Loucy (cell line): Measurements from ENCODE around the gene TRABD2B.

Source experiments
- CTCF ChIP-seq: fragments of 200-600 bp; sonication (generic); conservative IDR thresholded peaks from 2 replicates; pipeline ENCODE4 v1.5.1; 2014; ENCODE audit warnings: mild to moderate bottlenecking, antibody characterized with exemption, low read length
- EZH2phosphoT487 ChIP-seq: fragments of 200-600 bp; IDR thresholded peaks from 2 replicates; pipeline ENCODE4 v1.6.1; 2018; ENCODE audit warnings: antibody characterized with exemption, mild to moderate bottlenecking, moderate library complexity, borderline replicate concordance

DNA sequence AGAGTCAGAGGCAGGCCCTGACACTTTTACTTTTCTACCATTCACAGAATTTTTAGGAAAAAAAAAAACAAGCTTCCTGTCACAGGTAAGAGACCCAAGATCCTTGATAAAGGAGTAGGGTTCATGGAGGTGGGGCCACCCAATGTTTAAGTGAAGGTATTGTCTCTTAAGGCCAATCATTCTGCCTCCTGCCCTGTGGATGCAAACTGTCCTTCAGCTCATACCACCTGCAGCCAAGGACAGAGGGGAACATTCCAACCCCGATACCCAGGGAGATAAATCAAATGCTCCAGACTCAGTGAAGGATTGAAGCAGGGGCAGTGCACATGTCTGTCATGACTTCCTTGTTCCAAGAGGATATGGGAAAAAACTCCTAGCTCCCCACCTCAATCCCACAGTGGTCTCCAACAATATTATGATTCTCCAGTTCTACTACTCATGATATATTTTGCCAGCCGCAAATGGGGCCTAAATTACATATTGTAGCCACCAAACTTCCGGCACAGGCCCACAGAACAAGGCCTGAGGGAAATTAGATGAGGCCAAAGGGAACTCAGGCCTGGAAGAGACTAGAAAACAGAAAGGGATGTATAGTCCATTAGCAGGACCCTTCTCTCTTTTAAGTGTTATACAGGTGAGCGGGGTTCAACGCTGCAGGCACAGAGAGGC lies 59.5 kb downstream of the TRABD2B start:
- TF ChIP-seq CTCF (no peak), EZH2phosphoT487 (no peak)
